GM19324 (cell line): ENCODE results near the gene PER1.
"Not testable (repeated sequence)": the region's sequence is repeated elsewhere in the genome, so short reads cannot be mapped to it uniquely, and the experiment has no call there.

Experiments
- ATAC-seq: cut with Tn5 transposase; IDR thresholded peaks from one replicate; pipeline ENCODE4 v1.9.1; 2021; ENCODE audit warnings: mild to moderate bottlenecking, moderate library complexity; ENCODE audit not compliant: unreplicated experiment, low FRiP score

PER1 gene

GRCh38 chr17:8152112-8152775 lies at the start of gene PER1:
PER1 (minus strand) TSS chr17:8152404; CDS start chr17:8150706, 1,698 bp downstream.
- ATAC-seq, result no peak

GRCh38 chr17:8192070-8192815 lies 40.0 kb upstream of the PER1 start:
- ATAC-seq, result peak; percentile 22

- ATAC-seq, result no peak
These were observed 38.3 kb upstream of the PER1 start for GRCh38 chr17:8190506-8190905.

GRCh38 chr17:8189711-8190477 lies 37.7 kb upstream of the PER1 start, which contains the start of gene BORCS6:
BORCS6 (minus strand) TSS chr17:8190180; CDS start chr17:8190140, 40 bp downstream.
- peak; percentile 47 for ATAC-seq

- ATAC-seq, result no peak
These were observed 37.0 kb upstream of the PER1 start for GRCh38 chr17:8189041-8189710.

GRCh38 chr17:8188263-8188839 lies 36.1 kb upstream of the PER1 start:
- ATAC-seq, result no peak

GRCh38 chr17:8187517-8188262 lies 35.5 kb upstream of the PER1 start:
- ATAC-seq, result peak; percentile 27

- ATAC-seq, result peak; percentile 30
These were observed 34.7 kb upstream of the PER1 start for GRCh38 chr17:8186787-8187516.

- no peak for ATAC-seq
These were observed 34.2 kb upstream of the PER1 start for GRCh38 chr17:8186446-8186786.

- no peak for ATAC-seq
These were observed 33.6 kb upstream of the PER1 start for GRCh38 chr17:8185582-8186445.

GRCh38 chr17:8176998-8177731 lies 25.0 kb upstream of the PER1 start:
- no peak for ATAC-seq

GRCh38 chr17:8176197-8176940 lies 24.2 kb upstream of the PER1 start, which contains the start of gene TMEM107:
TMEM107 (minus strand) TSS chr17:8176380; CDS start chr17:8176286, 94 bp downstream.
- no peak for ATAC-seq

- no peak for ATAC-seq
These were observed 23.6 kb upstream of the PER1 start for GRCh38 chr17:8175795-8176196.

- ATAC-seq, result no peak
These were observed 21.7 kb upstream of the PER1 start for GRCh38 chr17:8173871-8174322.

- ATAC-seq, result peak; percentile 74
These were observed 21.1 kb upstream of the PER1 start for GRCh38 chr17:8173056-8173870.

- not testable (repeated sequence) for ATAC-seq
These were observed 18.0 kb upstream of the PER1 start for GRCh38 chr17:8170186-8170585.
